Hepatocyte (in vitro differentiated cells): Measurements from ENCODE around the gene ADAP1. TPM values are rescaled to one million over a fixed set of nuclear protein-coding genes. Genes with fewer than 3 reads are reported as not detected.

Experiments
- DNase-seq: peaks from one replicate; pipeline ENCODE4 v3.0.0-alpha.2; 2016; ENCODE audit warnings: low spot score
- H2AFZ ChIP-seq: fragments of 200-600 bp; sonication (generic); 2 replicates; pipeline ENCODE4 v1.6.0; 2016; ENCODE audit warnings: antibody characterized with exemption, mild to moderate bottlenecking
- H3K27ac ChIP-seq: fragments of 200-600 bp; sonication (generic); 2 replicates; pipeline ENCODE4 v1.5.1; 2016; ENCODE audit warnings: mild to moderate bottlenecking
- H3K27me3 ChIP-seq: fragments of 200-600 bp; sonication (generic); 2 replicates; pipeline ENCODE4 v1.6.1; 2016
- H3K36me3 ChIP-seq: fragments of 200-600 bp; sonication (generic); replicated peaks from 2 replicates; pipeline ENCODE4 v1.5.1; 2016; ENCODE audit warnings: low read depth; ENCODE audit not compliant: insufficient read depth
- H3K4me1 ChIP-seq: fragments of 200-600 bp; sonication (generic); 2 replicates; pipeline ENCODE4 v1.5.1; 2016; ENCODE audit warnings: mild to moderate bottlenecking, moderate library complexity; ENCODE audit not compliant: insufficient read depth
- H3K4me2 ChIP-seq: fragments of 200-600 bp; sonication (generic); 2 replicates; pipeline ENCODE4 v1.6.0; 2016
- H3K4me3 ChIP-seq: fragments of 200-600 bp; sonication (generic); 2 replicates; pipeline ENCODE4 v1.5.1; 2016; ENCODE audit warnings: mild to moderate bottlenecking
- H3K79me2 ChIP-seq: fragments of 200-600 bp; sonication (generic); 2 replicates; pipeline ENCODE4 v1.6.0; 2017; ENCODE audit warnings: mild to moderate bottlenecking
- H3K9me2 ChIP-seq: fragments of 200-600 bp; sonication (generic); replicated peaks from 2 replicates; pipeline ENCODE4 v1.6.0; 2017; ENCODE audit warnings: mild to moderate bottlenecking; ENCODE audit not compliant: insufficient read depth
- H3K9me3 ChIP-seq: fragments of 200-600 bp; sonication (generic); 2 replicates; pipeline ENCODE4 v1.5.1; 2016; ENCODE audit warnings: low read depth, mild to moderate bottlenecking
- H4K20me1 ChIP-seq: fragments of 200-600 bp; sonication (generic); 2 replicates; pipeline ENCODE4 v1.6.0; 2016; ENCODE audit warnings: mild to moderate bottlenecking; ENCODE audit not compliant: insufficient read depth, poor library complexity, severe bottlenecking
- EZH2 ChIP-seq: fragments of 200-600 bp; sonication (generic); IDR thresholded peaks from 2 replicates; pipeline ENCODE4 v1.6.1; 2016; ENCODE audit warnings: antibody characterized with exemption, mild to moderate bottlenecking, borderline replicate concordance
- EZH2phosphoT487 ChIP-seq: fragments of 200-600 bp; sonication (generic); IDR thresholded peaks from one replicate; pipeline ENCODE4 v1.6.1; 2018; ENCODE audit warnings: antibody characterized with exemption, mild to moderate bottlenecking, low read depth, moderate library complexity; ENCODE audit not compliant: unreplicated experiment, severe bottlenecking
- WGBS: methylation state at CpG from one replicate; pipeline ENCODE4 v1.1.6; 2016; ENCODE audit warnings: low lambda C conversion rate; ENCODE audit errors: missing lambda C conversion rate; 5-methylcytosine and 5-hydroxymethylcytosine counted together
- polyA plus RNA-seq: library from polyadenylated mRNA; unstranded; fragments of >200 nt; fragmentation: Nextera tagmentation; extraction: Ambion mirVana; gene quantifications from 2 replicates; pipeline ENCODE4 v1.2.1, GENCODE V29; 2016
- total RNA-seq: library from RNA; depleted of rRNA; stranded (reverse); fragments of >200 nt; gene quantifications from 2 replicates; pipeline ENCODE4 v1.2.3, GENCODE V29; 2014
- TF ChIP-seq, protein P1 (sequence below): fragments of 200-600 bp; sonication (generic); IDR thresholded peaks from 2 replicates; pipeline ENCODE4 v1.5.1; 2016; ENCODE audit warnings: antibody characterized with exemption, mild to moderate bottlenecking; ENCODE audit not compliant: poor library complexity

Gene ADAP1
- total and polyA plus RNA-seq, 2 experiments from 2014 or later: 25.6 to 35.7 TPM

DNA sequence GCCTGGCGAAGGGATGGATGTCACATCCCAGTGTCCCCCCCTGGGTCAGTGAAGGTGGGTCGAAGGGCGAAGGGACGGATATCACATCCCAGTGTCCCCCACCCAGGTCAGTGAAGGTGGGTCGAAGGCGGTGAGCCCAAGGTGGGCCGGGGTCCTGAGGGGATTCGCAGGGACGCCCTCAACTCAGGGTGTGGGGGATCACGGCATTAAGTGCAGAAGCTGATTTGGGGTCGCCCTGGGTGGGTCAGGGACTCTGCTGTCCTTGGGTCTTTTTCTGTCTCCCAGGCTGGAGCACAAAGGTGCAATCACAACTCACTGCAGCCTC is 21.9 kb downstream of the ADAP1 start:
- 96% methylated on average over 10 of the region's 11 CpGs for WGBS
- Histone ChIP-seq H3K36me3 (no peaks in the 10 kb centered on the region), H3K4me2 (no peak overlapping the region), H4K20me1 (no peaks in the 10 kb centered on the region), H3K27me3 (no peaks in the 10 kb centered on the region), H3K9me2 (no peaks in the 10 kb centered on the region), H3K79me2 (no peaks in the 10 kb centered on the region), H2AFZ (no peak overlapping the region), H3K9me3 (no peaks in the 10 kb centered on the region), H3K27ac (no peak overlapping the region), H3K4me1 (no peaks in the 10 kb centered on the region), H3K4me3 (no peak overlapping the region)
- TF ChIP-seq, protein P1, sequence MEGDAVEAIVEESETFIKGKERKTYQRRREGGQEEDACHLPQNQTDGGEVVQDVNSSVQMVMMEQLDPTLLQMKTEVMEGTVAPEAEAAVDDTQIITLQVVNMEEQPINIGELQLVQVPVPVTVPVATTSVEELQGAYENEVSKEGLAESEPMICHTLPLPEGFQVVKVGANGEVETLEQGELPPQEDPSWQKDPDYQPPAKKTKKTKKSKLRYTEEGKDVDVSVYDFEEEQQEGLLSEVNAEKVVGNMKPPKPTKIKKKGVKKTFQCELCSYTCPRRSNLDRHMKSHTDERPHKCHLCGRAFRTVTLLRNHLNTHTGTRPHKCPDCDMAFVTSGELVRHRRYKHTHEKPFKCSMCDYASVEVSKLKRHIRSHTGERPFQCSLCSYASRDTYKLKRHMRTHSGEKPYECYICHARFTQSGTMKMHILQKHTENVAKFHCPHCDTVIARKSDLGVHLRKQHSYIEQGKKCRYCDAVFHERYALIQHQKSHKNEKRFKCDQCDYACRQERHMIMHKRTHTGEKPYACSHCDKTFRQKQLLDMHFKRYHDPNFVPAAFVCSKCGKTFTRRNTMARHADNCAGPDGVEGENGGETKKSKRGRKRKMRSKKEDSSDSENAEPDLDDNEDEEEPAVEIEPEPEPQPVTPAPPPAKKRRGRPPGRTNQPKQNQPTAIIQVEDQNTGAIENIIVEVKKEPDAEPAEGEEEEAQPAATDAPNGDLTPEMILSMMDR: no peak
- no peak for TF ChIP-seq EZH2
- TF ChIP-seq EZH2phosphoT487: no peak
- no peak for DNase-seq

DNA sequence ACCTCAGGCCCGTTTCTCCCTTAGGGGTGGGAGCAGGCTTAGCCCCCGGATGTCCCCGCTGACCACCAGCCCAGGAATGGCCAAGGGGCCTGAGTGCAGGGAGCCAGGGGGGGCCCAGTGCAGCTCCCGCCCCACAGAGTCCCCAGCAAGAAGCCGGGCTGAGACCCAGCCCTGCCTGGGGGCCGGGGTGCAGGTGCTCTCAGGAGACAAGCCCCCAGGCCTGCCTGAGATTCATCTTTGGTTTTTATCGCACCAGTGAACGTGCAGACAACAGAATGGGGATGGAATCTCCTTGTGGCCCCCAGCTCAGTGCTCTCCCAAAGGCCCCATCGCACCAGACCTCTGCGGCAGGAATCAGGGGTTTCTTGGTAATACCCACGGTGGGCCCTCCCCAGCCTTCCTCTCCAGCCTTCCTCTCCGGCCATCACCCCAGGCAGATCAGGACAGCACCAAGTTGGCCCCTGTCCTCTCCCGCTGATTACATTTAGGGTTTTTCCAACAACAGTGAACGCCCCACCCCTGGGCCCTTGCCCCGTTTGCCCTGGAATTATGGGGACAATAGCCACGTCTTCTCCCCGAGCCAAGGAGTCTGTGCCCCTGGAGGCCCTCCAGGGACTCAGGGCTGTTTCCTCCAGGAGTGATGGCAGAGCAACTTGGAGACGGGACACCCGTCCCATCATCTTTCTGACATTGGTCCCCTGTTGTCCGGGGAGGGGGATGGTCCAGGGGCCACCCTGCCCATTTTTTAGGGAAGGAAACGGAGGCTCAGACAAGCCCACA is 22.4 kb downstream of the ADAP1 start:
- Histone ChIP-seq H3K79me2 (no peaks in the 10 kb centered on the region), H3K4me3 (no peak overlapping the region), H3K9me3 (no peaks in the 10 kb centered on the region), H3K4me2 (no peak overlapping the region), H3K27me3 (no peaks in the 10 kb centered on the region), H4K20me1 (no peaks in the 10 kb centered on the region), H3K36me3 (no peaks in the 10 kb centered on the region), H2AFZ (no peak overlapping the region), H3K9me2 (no peaks in the 10 kb centered on the region), H3K27ac (no peak overlapping the region), H3K4me1 (peaks cover 1% of the 10 kb centered on the region)
- WGBS: 91% methylated on average over 21 of the region's 21 CpGs
- no peak for DNase-seq
- TF ChIP-seq, protein P1: no peak
- TF ChIP-seq EZH2phosphoT487 (no peak), EZH2 (no peak)

DNA sequence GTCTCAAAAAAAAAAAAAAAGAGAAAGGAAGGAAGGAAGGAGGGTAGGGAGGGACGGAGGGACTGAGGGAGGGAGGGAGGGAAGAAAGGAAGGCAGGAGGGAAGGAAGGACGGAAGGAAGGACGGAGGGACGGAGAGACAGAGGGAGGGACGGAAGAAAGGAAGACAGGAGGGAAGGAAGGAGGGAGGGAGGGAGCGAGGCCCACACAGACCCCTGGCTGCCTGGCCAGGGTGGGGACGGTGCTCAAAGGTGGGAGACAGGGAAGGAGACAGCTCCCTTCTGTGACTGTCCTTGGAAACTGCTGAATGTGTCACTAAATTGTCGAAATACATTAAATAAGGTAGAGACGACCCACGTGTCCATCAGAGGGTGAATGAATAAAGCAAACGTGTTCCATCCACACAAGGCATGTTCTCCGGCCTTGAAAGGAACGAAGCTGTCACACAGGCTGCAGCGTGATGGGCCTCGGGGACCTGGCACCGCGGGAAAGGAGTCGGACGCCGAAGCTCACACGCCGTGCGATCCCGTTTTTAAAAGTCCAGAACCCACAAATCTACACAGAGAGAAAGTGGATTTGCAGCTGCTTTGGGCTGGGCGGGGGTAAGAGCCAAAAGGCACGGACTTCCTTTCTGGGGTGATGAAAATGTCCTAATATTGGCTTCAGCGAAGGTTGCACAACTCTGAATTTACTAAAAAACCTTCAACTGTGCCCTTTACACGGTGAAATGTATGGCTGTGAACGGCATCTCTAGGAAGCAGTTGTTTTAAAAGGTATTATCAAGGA is 23.3 kb downstream of the ADAP1 start:
- Histone ChIP-seq H3K9me3 (no peaks in the 10 kb centered on the region), H4K20me1 (no peaks in the 10 kb centered on the region), H3K4me2 (no peak overlapping the region), H3K27me3 (no peaks in the 10 kb centered on the region), H3K4me3 (no peak overlapping the region), H2AFZ (no peak overlapping the region), H3K27ac (no peak overlapping the region), H3K36me3 (no peaks in the 10 kb centered on the region), H3K9me2 (no peaks in the 10 kb centered on the region), H3K79me2 (no peaks in the 10 kb centered on the region), H3K4me1 (peaks cover 9% of the 10 kb centered on the region)
- DNase-seq: no peak
- WGBS: 87% methylated on average over 24 of the region's 29 CpGs
- no peak for TF ChIP-seq EZH2
- TF ChIP-seq, protein P1: no peak
- no peak for TF ChIP-seq EZH2phosphoT487
